NT2/D1 (cell line): Measurements from ENCODE around the gene TMED7.

Source experiments
- SUZ12 ChIP-seq: IDR thresholded peaks from 2 replicates; pipeline ENCODE4 v1.6.1; 2011; ENCODE audit not compliant: insufficient read length, insufficient read depth; ENCODE audit errors: extremely low read depth
- YY1 ChIP-seq: IDR thresholded peaks from 2 replicates; pipeline ENCODE4 v1.6.1; 2011; ENCODE audit not compliant: insufficient read length, insufficient read depth
- ZNF274 ChIP-seq: IDR thresholded peaks from 2 replicates; pipeline ENCODE4 v1.6.1; 2011; ENCODE audit warnings: mild to moderate bottlenecking, low read depth, low read length

DNA sequence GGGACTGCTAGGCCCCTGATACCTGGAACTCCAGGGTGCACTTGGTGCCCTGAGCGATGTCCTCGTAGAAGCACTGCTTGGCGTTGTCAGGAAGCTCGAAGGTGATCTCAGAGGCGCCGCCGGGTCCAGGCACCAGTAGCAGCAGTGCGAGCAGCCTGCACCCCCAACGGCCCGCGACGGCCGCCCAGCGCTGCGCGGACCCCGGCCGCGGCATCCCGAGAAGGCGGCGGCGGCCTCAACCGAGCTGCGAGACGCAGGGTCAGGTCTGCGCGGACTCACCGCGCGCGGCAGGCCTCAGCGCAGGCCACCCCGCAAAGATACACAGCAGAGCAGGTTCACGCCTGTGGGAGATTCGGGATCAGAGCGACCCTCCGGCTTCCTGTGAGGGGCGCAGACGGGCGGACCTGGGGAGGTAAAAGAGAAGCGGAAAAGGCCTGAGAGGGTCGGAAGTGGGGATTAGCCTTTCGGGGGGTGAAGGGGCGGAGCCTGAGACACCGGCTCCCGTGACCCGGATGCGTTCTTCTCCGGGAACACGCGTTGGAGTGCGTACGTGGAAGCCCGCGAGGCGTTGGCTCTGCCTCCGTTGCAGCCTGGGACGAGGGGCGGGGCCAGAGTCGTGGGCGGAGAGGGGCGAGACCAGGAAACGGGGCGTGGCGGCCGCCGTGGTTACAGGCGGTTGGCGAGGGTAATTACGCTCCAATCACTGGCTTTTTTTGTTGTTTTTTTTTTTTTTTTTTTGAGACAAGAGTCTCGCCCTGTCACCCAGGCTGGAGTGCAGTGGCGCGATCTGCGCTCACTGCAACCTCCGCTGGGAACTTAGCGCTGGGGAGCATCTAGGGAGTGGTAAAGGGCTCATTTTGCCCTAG lies at the start of gene TMED7:
- no peak for TF ChIP-seq ZNF274
- TF ChIP-seq SUZ12: no peak
- no peak for TF ChIP-seq YY1
